Calu3 (cell line): ENCODE results near the gene VPS26C. TPM values are rescaled to one million over a fixed set of nuclear protein-coding genes. Genes with fewer than 3 reads are reported as not detected.

ENCODE experiments used
- BruUV-seq: library from RNA; stranded (reverse); fragments of 400-500 nt; replicated peaks from 2 replicates; lab custom pipeline; 2021; lab: Mats Ljungman, UMichigan
- CTCF ChIA-PET: fragments of 300-600 bp; sonication (Branson Sonifier 250); formaldehyde crosslinking; loops from one replicate; lab custom pipeline; 2022; ENCODE audit warnings: antibody characterized with exemption; lab: Charles Lee
- DNase-seq: peaks from one replicate; pipeline ENCODE4 v3.0.0; 2022
- H3K27ac Mint-ChIP-seq: one replicate; pipeline ENCODE4 v1.8.0; 2022; ENCODE audit warnings: mixed read lengths; ENCODE audit not compliant: unreplicated experiment
- H3K27me3 Mint-ChIP-seq: one replicate; pipeline ENCODE4 v1.8.0; 2022; ENCODE audit warnings: mixed read lengths; ENCODE audit not compliant: unreplicated experiment
- H3K36me3 Mint-ChIP-seq: one replicate; pipeline ENCODE4 v1.8.0; 2022; ENCODE audit warnings: mild to moderate bottlenecking, moderate library complexity, mixed read lengths; ENCODE audit not compliant: insufficient read depth, unreplicated experiment
- H3K4me1 Mint-ChIP-seq: one replicate; pipeline ENCODE4 v1.8.0; 2022; ENCODE audit warnings: mild to moderate bottlenecking, low read depth, mixed read lengths; ENCODE audit not compliant: unreplicated experiment
- H3K4me3 Mint-ChIP-seq: one replicate; pipeline ENCODE4 v1.8.0; 2022; ENCODE audit warnings: mild to moderate bottlenecking, low read depth, moderate library complexity, mixed read lengths; ENCODE audit not compliant: unreplicated experiment
- H3K9me3 Mint-ChIP-seq: one replicate; pipeline ENCODE4 v1.8.0; 2022; ENCODE audit warnings: low read depth, mixed read lengths; ENCODE audit not compliant: unreplicated experiment
- intact Hi-C: fragments of 100-400 bp; cut with micrococcal nuclease; formaldehyde crosslinking; loops from one replicate; pipeline ENCODE4 v1.10.0; 2022; ENCODE audit not compliant: unreplicated experiment
- total RNA-seq: library from RNA; stranded (reverse); gene quantifications from 2 replicates; pipeline ENCODE4 v1.2.3, GENCODE V29; 2022
- TF ChIP-seq, protein P1 (sequence below): fragments of 200-600 bp; IDR thresholded peaks from one replicate; pipeline ENCODE4 v1.8.0; 2022; ENCODE audit warnings: antibody characterized with exemption; ENCODE audit not compliant: unreplicated experiment

VPS26C gene
- total RNA-seq, 1 experiment from 2014 or later, result 32.3 TPM

DNA sequence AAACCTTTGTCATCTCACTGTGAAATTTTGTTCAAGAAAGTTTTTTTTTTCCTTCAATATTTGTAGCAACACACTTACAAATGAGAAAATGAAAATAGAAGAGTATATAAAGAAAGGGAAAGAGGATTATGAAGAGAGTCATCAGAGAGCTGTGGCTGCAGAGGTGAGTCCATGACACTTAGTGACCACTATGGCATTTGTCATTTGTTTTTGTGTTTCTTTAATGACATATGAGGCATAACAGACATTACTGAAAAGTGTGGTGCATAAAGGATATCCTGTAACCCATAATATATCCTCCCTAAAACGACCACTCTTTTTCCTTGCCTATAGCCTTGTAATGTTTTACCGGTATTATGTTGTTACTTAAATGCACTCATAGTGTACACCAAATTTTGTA, 80.2 kb downstream of the VPS26C start:
- BruUV-seq, result no TSS peak
- CTCF ChIA-PET, result no interaction called here

DNA sequence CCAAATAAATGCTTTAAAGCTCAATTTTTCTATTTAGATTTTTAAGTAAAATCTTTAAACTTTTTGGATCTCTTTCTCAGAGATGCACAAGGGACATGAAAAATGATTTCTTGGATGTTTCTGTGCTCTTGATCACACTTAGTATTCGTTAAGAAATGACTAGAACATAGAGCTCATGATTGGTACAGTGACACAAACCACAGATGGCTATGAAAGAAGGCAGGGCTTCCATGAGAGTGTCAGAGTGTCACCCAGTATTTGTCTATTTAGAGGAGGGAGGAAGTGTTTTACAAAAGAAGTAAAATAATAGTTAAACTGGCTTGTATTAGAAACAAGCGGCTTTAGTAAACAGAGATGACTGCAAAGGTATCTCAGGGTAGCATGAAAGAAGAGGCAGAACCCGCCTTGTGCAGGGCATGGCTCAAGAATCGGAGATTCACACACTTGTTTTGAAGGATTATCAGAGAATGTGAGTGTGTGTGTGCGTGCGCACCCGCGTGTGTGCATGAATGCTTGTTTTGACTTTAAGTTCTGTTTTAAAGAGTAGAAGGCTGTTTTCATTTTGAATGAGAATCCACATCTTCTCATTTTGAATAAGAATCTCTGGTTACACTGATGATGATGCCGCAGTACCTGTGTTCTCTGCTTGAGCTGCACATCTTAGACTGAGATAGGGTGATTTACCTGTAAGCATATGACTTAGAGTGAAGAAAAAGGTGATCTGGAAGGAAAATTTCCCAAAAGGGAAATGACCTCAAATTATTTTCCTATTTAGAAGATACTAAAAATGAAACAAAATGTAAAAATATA, 82.1 kb downstream of the VPS26C start:
- H3K4me1 Mint-ChIP-seq, result no peaks in the 10 kb centered on the region
- H3K4me3 Mint-ChIP-seq, result no peak overlapping the region
- no peak overlapping the region for H3K27ac Mint-ChIP-seq
- CTCF ChIA-PET, result no interaction called here
- H3K27me3 Mint-ChIP-seq, result no peaks in the 10 kb centered on the region
- no peak for DNase-seq
- intact Hi-C loops, result no loop called here
- no TSS peak for BruUV-seq
- TF ChIP-seq, protein P1, sequence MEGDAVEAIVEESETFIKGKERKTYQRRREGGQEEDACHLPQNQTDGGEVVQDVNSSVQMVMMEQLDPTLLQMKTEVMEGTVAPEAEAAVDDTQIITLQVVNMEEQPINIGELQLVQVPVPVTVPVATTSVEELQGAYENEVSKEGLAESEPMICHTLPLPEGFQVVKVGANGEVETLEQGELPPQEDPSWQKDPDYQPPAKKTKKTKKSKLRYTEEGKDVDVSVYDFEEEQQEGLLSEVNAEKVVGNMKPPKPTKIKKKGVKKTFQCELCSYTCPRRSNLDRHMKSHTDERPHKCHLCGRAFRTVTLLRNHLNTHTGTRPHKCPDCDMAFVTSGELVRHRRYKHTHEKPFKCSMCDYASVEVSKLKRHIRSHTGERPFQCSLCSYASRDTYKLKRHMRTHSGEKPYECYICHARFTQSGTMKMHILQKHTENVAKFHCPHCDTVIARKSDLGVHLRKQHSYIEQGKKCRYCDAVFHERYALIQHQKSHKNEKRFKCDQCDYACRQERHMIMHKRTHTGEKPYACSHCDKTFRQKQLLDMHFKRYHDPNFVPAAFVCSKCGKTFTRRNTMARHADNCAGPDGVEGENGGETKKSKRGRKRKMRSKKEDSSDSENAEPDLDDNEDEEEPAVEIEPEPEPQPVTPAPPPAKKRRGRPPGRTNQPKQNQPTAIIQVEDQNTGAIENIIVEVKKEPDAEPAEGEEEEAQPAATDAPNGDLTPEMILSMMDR, result no peak
- H3K36me3 Mint-ChIP-seq, result peaks cover 14% of the 10 kb centered on the region
- H3K9me3 Mint-ChIP-seq, result no peaks in the 10 kb centered on the region

More for the DNA sequence above, 80.2 kb downstream of the VPS26C start:
- Mint-ChIP-seq H3K27ac (no peak overlapping the region), H3K4me1 (no peaks in the 10 kb centered on the region), H3K36me3 (peaks cover 17% of the 10 kb centered on the region), H3K4me3 (no peak overlapping the region), H3K9me3 (no peaks in the 10 kb centered on the region), H3K27me3 (no peaks in the 10 kb centered on the region)
- TF ChIP-seq, protein P1, result no peak
- intact Hi-C loops, result no loop called here
- DNase-seq, result no peak

DNA sequence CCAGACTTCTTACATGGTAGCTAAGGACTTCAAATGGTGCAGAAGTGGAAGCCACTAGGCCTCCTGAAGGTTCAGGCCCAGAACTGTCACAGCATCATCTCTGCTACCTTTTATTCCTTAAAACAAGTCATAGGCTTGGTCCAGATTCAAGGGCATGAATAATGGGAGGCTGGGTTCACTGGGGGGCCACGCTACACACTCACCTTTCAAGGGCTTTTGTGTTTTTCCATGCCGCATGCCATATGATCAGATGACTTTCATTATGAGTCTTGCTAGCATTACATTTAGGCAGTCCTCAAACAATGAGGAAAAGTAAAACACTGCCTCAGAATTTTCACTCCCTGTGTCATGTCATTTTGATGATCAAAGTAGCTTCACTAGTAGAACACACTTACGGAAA, 83.4 kb downstream of the VPS26C start:
- no peaks in the 10 kb centered on the region for H3K27me3 Mint-ChIP-seq
- no peaks in the 10 kb centered on the region for H3K9me3 Mint-ChIP-seq
- no peak overlapping the region for H3K27ac Mint-ChIP-seq
- intact Hi-C loops, result no loop called here
- CTCF ChIA-PET, result no interaction called here
- H3K36me3 Mint-ChIP-seq, result peaks cover 17% of the 10 kb centered on the region
- no peaks in the 10 kb centered on the region for H3K4me1 Mint-ChIP-seq
- no peak overlapping the region for H3K4me3 Mint-ChIP-seq
- TF ChIP-seq, protein P1, result no peak
- no TSS peak for BruUV-seq
- no peak for DNase-seq

DNA sequence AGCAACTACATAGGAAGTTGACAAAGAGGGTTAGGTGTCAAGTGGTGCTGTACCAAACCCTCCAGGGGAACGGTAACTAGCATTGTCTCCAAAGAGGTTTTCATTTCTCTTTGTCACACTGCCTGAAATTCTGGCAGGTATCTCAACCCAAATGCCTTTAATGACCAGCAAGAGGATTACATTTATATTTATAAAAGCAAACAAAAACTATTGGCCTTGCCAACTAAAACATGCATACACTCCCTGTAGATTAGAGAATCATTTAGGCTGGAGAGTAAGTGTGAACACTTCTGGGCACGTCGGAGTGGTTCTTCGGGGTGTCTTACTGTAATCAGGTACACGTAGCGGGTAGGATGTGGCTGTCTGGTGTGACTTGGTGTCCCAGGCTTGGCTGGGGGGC, 84.9 kb downstream of the VPS26C start:
- TF ChIP-seq, protein P1, result no peak
- no peak overlapping the region for H3K4me3 Mint-ChIP-seq
- intact Hi-C loops, result no loop called here
- H3K27me3 Mint-ChIP-seq, result no peaks in the 10 kb centered on the region
- DNase-seq, result no peak
- no peak overlapping the region for H3K27ac Mint-ChIP-seq
- peaks cover 12% of the 10 kb centered on the region for H3K36me3 Mint-ChIP-seq
- CTCF ChIA-PET, result no interaction called here
- no peaks in the 10 kb centered on the region for H3K9me3 Mint-ChIP-seq
- BruUV-seq, result no TSS peak
- H3K4me1 Mint-ChIP-seq, result no peaks in the 10 kb centered on the region
